ENCODE results near the gene CNPPD1. TPM values are rescaled to one million over a fixed set of nuclear protein-coding genes. Genes with fewer than 3 reads are reported as not detected.

Gene CNPPD1
- total and polyA plus RNA-seq, 2 of the 8 experiments (the other 6 are each of a cell fraction or from before 2014, with no cell fraction given): 32.9 to 35.9 TPM

- H3K18ac ChIP-seq (ENCODE audit: extremely low read depth, low read length): no peak overlapping the region
- FAIRE-seq (no peak), DNase-seq (ENCODE audit: low read depth in 1 of 2, low spot score in 2 of 2) (no peak)
- no peak overlapping the region for H3K9ac ChIP-seq (replicated peaks in 1 of 4; ENCODE audit: extremely low read depth in 1 of 4, low read depth in 3 of 4, low read length in 3 of 4)
- peaks cover 6 to 37% (median 22%) of the 10 kb centered on the region in 4 experiments; a peak in 6 of 8 replicates for H3K36me3 ChIP-seq (ENCODE audit: control insufficient read depth in 2 of 4, insufficient read depth in 4 of 4, low read length in 3 of 4)
- H4K5ac ChIP-seq (ENCODE audit: insufficient read length, low read depth, low read length): no peak overlapping the region
- no peak overlapping the region for H3K14ac ChIP-seq (ENCODE audit: insufficient read length)
- no peak overlapping the region for H2BK15ac ChIP-seq (ENCODE audit: low read length)
- H2AK5ac ChIP-seq (ENCODE audit: low read depth, low read length): no peak overlapping the region
- no peaks in the 10 kb centered on the region for H3K9me3 ChIP-seq (ENCODE audit: insufficient read depth in 2 of 2, low read depth in 1 of 2, low read length in 1 of 2)
- H3K4ac ChIP-seq (replicated peaks; ENCODE audit: insufficient read length, low read depth, low read length): no peak overlapping the region
- peaks cover 0 to 2% of the 10 kb centered on the region in 2 experiments for H4K20me1 ChIP-seq (replicated peaks in 1 of 2; ENCODE audit: control insufficient read depth in 1 of 2, insufficient read depth in 2 of 2, low read length in 2 of 2)
- no peak overlapping the region for H2BK12ac ChIP-seq (ENCODE audit: low read depth, low read length)
- ChIA-PET POLR2A (ENCODE audit: partially characterized antibody) (interaction anchor here (1.1 to 1.2 kb wide), 2 partner anchors 9 to 19 kb away, joined by 3 read pairs; no protein-coding TSS in a partner anchor), CTCF (ENCODE audit: partially characterized antibody) (interaction anchor here (1.4 to 3.9 kb wide), 2 partner anchors 8 to 25 kb away, joined by 3 to 18 read pairs; no protein-coding TSS in a partner anchor)
- no peaks in the 10 kb centered on the region for H3K27me3 ChIP-seq (replicated peaks in 1 of 4; ENCODE audit: control insufficient read depth in 3 of 4, extremely low read depth in 1 of 4, insufficient read depth in 3 of 4, low read length in 3 of 4)
- no peaks in the 10 kb centered on the region for H3K23me2 ChIP-seq (ENCODE audit: low read depth, low read length)
- no peak overlapping the region for H3K27ac ChIP-seq (ENCODE audit: low read depth, low read length)
- H3K4me2 ChIP-seq (ENCODE audit: insufficient read depth in 1 of 2, low read depth in 2 of 2, low read length in 2 of 2): no peak overlapping the region
- no peak overlapping the region for H4K91ac ChIP-seq (replicated peaks; ENCODE audit: insufficient read length, low read length)
- H3K56ac ChIP-seq (replicated peaks; ENCODE audit: insufficient read length, low read depth, low read length): no peak overlapping the region
- H4K8ac ChIP-seq (ENCODE audit: extremely low read depth, insufficient read depth, low read length): no peak overlapping the region
- peaks cover 0 to 1% (median under 1%) of the 10 kb centered on the region in 4 experiments; a peak in 4 of 7 replicates for H3K4me1 ChIP-seq (replicated peaks in 1 of 4; ENCODE audit: control insufficient read depth in 3 of 4, insufficient read depth in 4 of 4, low read length in 3 of 4)
- H3K79me1 ChIP-seq (ENCODE audit: low read depth, low read length): peaks cover under 1% of the 10 kb centered on the region; the same call in 1 of the 2 replicates
- no peak overlapping the region for H2BK20ac ChIP-seq (ENCODE audit: low read length)
- H2BK120ac ChIP-seq (replicated peaks; ENCODE audit: low read depth, low read length): no peak overlapping the region
- 83% methylated on average over 2 of the region's 2 CpGs; no CpG with 5 or more reads in 1 of the 2 experiments for WGBS, 2 experiments (ENCODE audit: extremely low coverage in 1 of 2, insufficient coverage in 1 of 2, insufficient read length in 1 of 2, insufficient replicate concordance in 2 of 2, low coverage in 1 of 2, low lambda C conversion rate in 2 of 2, missing lambda C conversion rate in 1 of 2)
- no peak overlapping the region for H3K23ac ChIP-seq (ENCODE audit: insufficient read length)
- peaks cover 0 to 4% of the 10 kb centered on the region in 2 experiments; a peak in 1 of 4 replicates for H3K79me2 ChIP-seq (ENCODE audit: control insufficient read depth in 1 of 2, insufficient read depth in 2 of 2, low read length in 2 of 2)
- H2AFZ ChIP-seq (ENCODE audit: low read length): no peak overlapping the region
- no peak overlapping the region for H2BK5ac ChIP-seq (ENCODE audit: low read depth, low read length)
- no peak overlapping the region for H3K4me3 ChIP-seq (ENCODE audit: extremely low read depth in 1 of 4, insufficient read depth in 2 of 4, low read depth in 3 of 4, low read length in 4 of 4)
- no peak for TF ChIP-seq USF2 (IDR thresholded peaks at IDR 0.05; ENCODE audit: low read length)
- TF ChIP-seq CREB1 (IDR thresholded peaks at IDR 0.05): no peak
- TF ChIP-seq BCL11A (IDR thresholded peaks at IDR 0.05; ENCODE audit: low read depth in 2 of 2, low read length in 2 of 2): no peak
- no peak for TF ChIP-seq TCF12 (IDR thresholded peaks at IDR 0.05; ENCODE audit: low read depth, low read length)
- TF ChIP-seq CHD1 (IDR thresholded peaks at IDR 0.05; ENCODE audit: low read depth, low read length): no peak
- TF ChIP-seq TEAD4 (IDR thresholded peaks at IDR 0.05; ENCODE audit: low read depth, low read length): no peak
- no peak for TF ChIP-seq KDM4A (IDR thresholded peaks at IDR 0.05; ENCODE audit: low read depth, low read length, severe bottlenecking)
- TF ChIP-seq CTCF (IDR thresholded peaks at IDR 0.05; ENCODE audit: control extremely low read depth in 1 of 3, insufficient read depth in 1 of 3, low read depth in 1 of 3, low read length in 3 of 3): no peak
- no peak for TF ChIP-seq ZNF274 (IDR thresholded peaks at IDR 0.05; ENCODE audit: borderline replicate concordance, extremely low read depth, low read length)
- no peak for TF ChIP-seq TAF7 (optimal IDR thresholded peaks at IDR 0.05; ENCODE audit: borderline replicate concordance, low read depth, low read length)
- TF ChIP-seq SP1 (IDR thresholded peaks at IDR 0.05; ENCODE audit: low read depth, low read length): no peak
These were observed 7.4 kb upstream of the CNPPD1 start for GRCh38 chr2:219184121-219184520.

Measured in H1 (cell line).